GM12872 (cell line): ENCODE data around the gene ACACA.

Experiments
- CTCF ChIP-seq: IDR thresholded peaks from 3 replicates; pipeline ENCODE4 v1.5.1; 2011; ENCODE audit warnings: low read depth, mild to moderate bottlenecking, low read length, moderate library complexity; ENCODE audit not compliant: insufficient read depth

Gene ACACA

GRCh38 chr17:37358098-37358829 is 48.4 kb downstream of the ACACA start:
- no peak for TF ChIP-seq CTCF

- no peak for TF ChIP-seq CTCF
Measured at GRCh38 chr17:37344519-37344918, 62.1 kb downstream of the ACACA start.

GRCh38 chr17:37342589-37342988 is 64.0 kb downstream of the ACACA start:
- no peak for TF ChIP-seq CTCF

- TF ChIP-seq CTCF = no peak
Measured at GRCh38 chr17:37340804-37341203, 65.8 kb downstream of the ACACA start.

GRCh38 chr17:37339321-37339720 is 67.3 kb downstream of the ACACA start:
- no peak for TF ChIP-seq CTCF

GRCh38 chr17:37338847-37339246 is 67.8 kb downstream of the ACACA start:
- TF ChIP-seq CTCF = no peak

- TF ChIP-seq CTCF = no peak
Measured at GRCh38 chr17:37327341-37328090, 79.1 kb downstream of the ACACA start.
